Kidney (tissue), 14 donors: ENCODE data around the gene PNPLA6. TPM values are rescaled to one million over a fixed set of nuclear protein-coding genes. Genes with fewer than 3 reads are reported as not detected.

Experiments used
- DNase-seq, 5 donors: peaks; one replicate each; pipeline ENCODE4 v3.0.0-alpha.2; 2013 to 2020
- FAIRE-seq: peaks from 2 replicates; lab custom pipeline; 2012; peaks lifted over from hg19 to GRCh38; lab: Jason Lieb, UNC
- H3K27ac ChIP-seq, 2 donors: one replicate each; pipeline ENCODE4 v1.7.0; 2013; ENCODE audit warnings: low read depth in 2 of 2, low read length in 2 of 2, inconsistent platforms in 1 of 2
- H3K27me3 ChIP-seq: one replicate; pipeline ENCODE4 v1.7.1; 2013; ENCODE audit warnings: low read length, inconsistent platforms; ENCODE audit not compliant: control insufficient read depth, insufficient read depth
- H3K36me3 ChIP-seq, 3 donors: one replicate each; pipeline versions ENCODE4 v1.7.0 to v1.7.1; 2013; ENCODE audit warnings: low read length in 3 of 3, control low read depth in 1 of 3, inconsistent platforms in 1 of 3; ENCODE audit not compliant: insufficient read depth in 3 of 3, control insufficient read depth in 2 of 3
- H3K4me1 ChIP-seq, 3 donors: one replicate each; pipeline versions ENCODE4 v1.7.0 to v1.7.1; 2013; ENCODE audit warnings: low read length in 3 of 3, inconsistent platforms in 1 of 3, low read depth in 1 of 3; ENCODE audit not compliant: control insufficient read depth in 2 of 3, insufficient read depth in 2 of 3
- H3K4me3 ChIP-seq, 3 donors: one replicate each; pipeline versions ENCODE4 v1.7.0 to v1.8.1; 2013; ENCODE audit warnings: low read length in 3 of 3, control low read depth in 1 of 3, inconsistent platforms in 1 of 3
- H3K9ac ChIP-seq, 3 donors: one replicate each; pipeline versions ENCODE4 v1.7.0 to v1.7.1; 2013; ENCODE audit warnings: low read length in 3 of 3, control low read depth in 1 of 3, inconsistent platforms in 1 of 3
- H3K9me3 ChIP-seq, 3 donors: one replicate each; pipeline versions ENCODE4 v1.7.0 to v1.7.1; 2013; ENCODE audit warnings: low read length in 3 of 3, control low read depth in 1 of 3, inconsistent platforms in 1 of 3; ENCODE audit not compliant: control insufficient read depth in 2 of 3, insufficient read depth in 1 of 3
- CTCF ChIP-seq: IDR thresholded peaks from 3 replicates; pipeline ENCODE4 v1.5.1; 2012; ENCODE audit warnings: mild to moderate bottlenecking, moderate library complexity, borderline replicate concordance; ENCODE audit not compliant: insufficient read depth; ENCODE audit errors: extremely low read depth
- intact Hi-C: fragments of 100-400 bp; cut with DNase I; formaldehyde crosslinking; loops from one replicate; pipeline ENCODE4 v1.11.1; 2022
- polyA plus RNA-seq: library from polyadenylated mRNA; stranded (reverse); fragments of 350-450 nt; fragmentation: Illumina TruSeq; extraction: RNeasy Lipid Tissue Mini Kit (QIAGEN cat#74804); gene quantifications from one replicate; pipeline ENCODE4 v1.2.3, GENCODE V29; 2014; ENCODE audit warnings: low read depth, low replicate concordance; ENCODE audit not compliant: insufficient read depth
- total RNA-seq: library from RNA; stranded (reverse); fragmentation: NEBNext Ultra II Directional; extraction: Animal tissue kit (Norgen Biotek cat#: 25700); gene quantifications from one replicate; pipeline ENCODE4 v1.2.1, GENCODE V29; 2021
- donor health status: control.
- donor health status: control.
- donor health status: control.
- donor health status: control.
- donor health status: control.
- donor health status: DM: yes; HTN: yes; CAD: no.
- donor health status: Normal renal cell carcinoma (clear cell type).

PNPLA6 gene
- total and polyA plus RNA-seq, 2 donors from 2014 or later: 80.9 to 101 TPM

- Histone ChIP-seq H3K27me3 (no peaks in the 10 kb centered on the region), H3K9ac (peak overlapping the region in 1 of 3 donors; percentile 8), H3K9me3 (no peaks in the 10 kb centered on the region), H3K27ac (peak overlapping the region; percentile 40 to 85), H3K4me1 (peaks cover 4 to 6% (median 5%) of the 10 kb centered on the region in 3 donors), H3K4me3 (peak overlapping the region in 2 of 3 donors; percentile 64 to 65), H3K36me3 (no peaks in the 10 kb centered on the region)
- intact Hi-C loops: no loop called here
- no peak for FAIRE-seq
- no peak for TF ChIP-seq CTCF
- DNase-seq: peak in 2 of 5 donors; percentile 17 to 44
Measured at GRCh38 chr19:7489609-7490044, 45.9 kb upstream of the PNPLA6 start.

DNA sequence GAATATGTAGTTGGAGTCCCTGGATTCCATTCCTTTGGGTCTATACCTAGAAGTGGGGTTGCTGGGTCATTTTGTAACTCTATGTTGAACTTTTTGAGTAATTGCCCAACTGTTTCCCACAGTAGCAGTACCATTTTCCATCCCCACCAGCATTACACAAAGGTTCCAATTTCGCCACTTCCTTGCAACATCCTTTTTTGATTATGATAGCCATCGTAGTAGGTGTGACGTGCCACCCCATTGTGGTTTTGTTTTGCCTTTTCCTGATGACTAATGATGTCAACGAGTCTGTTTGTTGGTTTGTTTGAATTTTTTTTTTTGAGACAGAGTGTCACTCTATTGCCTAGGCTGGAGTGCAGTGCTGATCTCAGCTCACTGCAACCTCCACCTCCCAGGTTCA lies 43.4 kb upstream of the PNPLA6 start:
- intact Hi-C loops: no loop called here
- FAIRE-seq (no peak), DNase-seq (no peak)
- no peak overlapping the region for H3K9ac ChIP-seq
- no peaks in the 10 kb centered on the region for H3K9me3 ChIP-seq
- no peak overlapping the region for H3K4me3 ChIP-seq
- H3K4me1 ChIP-seq: peaks cover 7 to 9% (median 8%) of the 10 kb centered on the region in 3 donors
- no peaks in the 10 kb centered on the region for H3K27me3 ChIP-seq
- TF ChIP-seq CTCF: no peak
- H3K36me3 ChIP-seq: no peaks in the 10 kb centered on the region
- no peak overlapping the region for H3K27ac ChIP-seq

DNA sequence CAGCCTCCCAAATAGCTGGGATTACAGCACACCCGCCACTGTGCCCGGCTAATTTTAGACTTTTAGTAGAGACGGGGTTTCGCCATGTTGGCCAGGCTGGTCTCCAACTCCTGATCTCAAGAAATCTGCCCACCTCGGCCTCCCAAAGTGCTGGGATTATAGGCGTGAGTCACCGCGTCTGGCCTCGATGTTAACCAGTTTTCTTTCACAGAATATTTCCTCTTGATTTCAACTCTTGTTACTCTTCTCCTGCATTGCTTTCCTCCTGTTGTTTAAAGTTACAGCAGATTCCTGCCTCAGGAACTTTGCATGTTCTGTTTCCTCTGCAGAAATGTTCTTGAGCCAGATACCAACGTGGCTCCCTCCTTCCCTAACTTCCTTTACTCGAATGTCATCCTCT lies 43.0 kb upstream of the PNPLA6 start:
- Histone ChIP-seq H3K4me3 (no peak overlapping the region), H3K4me1 (peaks cover 7 to 9% (median 8%) of the 10 kb centered on the region in 3 donors), H3K9ac (no peak overlapping the region), H3K27ac (no peak overlapping the region), H3K9me3 (no peaks in the 10 kb centered on the region), H3K27me3 (no peaks in the 10 kb centered on the region), H3K36me3 (no peaks in the 10 kb centered on the region)
- no peak for TF ChIP-seq CTCF
- FAIRE-seq (no peak), DNase-seq (no peak)
- intact Hi-C loops: no loop called here
